Heart left ventricle (tissue), 16 donors: Measurements from ENCODE around the gene ITGB5. TPM values are rescaled to one million over a fixed set of nuclear protein-coding genes. Genes with fewer than 3 reads are reported as not detected.

ENCODE experiments used
- ATAC-seq, 4 donors: fragments of 200-7000 bp; cut with Tn5 transposase; one replicate each; pipeline ENCODE4 v1.9.1; 2020 to 2022; ENCODE audit warnings: moderate library complexity in 4 of 4, mild to moderate bottlenecking in 3 of 4, moderate number of reproducible peaks in 1 of 4
- DNase-seq, 5 donors: peaks; one replicate each; pipeline ENCODE4 v3.0.0-alpha.2; 2020
- H3K27ac ChIP-seq, 12 donors: fragments of 200-600 bp; sonication (generic) in 4 of 12; one replicate each; pipeline versions ENCODE4 v1.5.0 to v1.8.0; 2016 to 2022; ENCODE audit warnings: mild to moderate bottlenecking in 2 of 12
- H3K27me3 ChIP-seq, 9 donors: fragments of 200-600 bp; sonication (generic) in 2 of 9; one replicate each; pipeline versions ENCODE4 v1.5.1 to v1.8.0; 2016 to 2022; ENCODE audit warnings: mild to moderate bottlenecking in 3 of 9
- H3K36me3 ChIP-seq, 9 donors: fragments of 200-600 bp; sonication (generic) in 2 of 9; one replicate each; pipeline versions ENCODE4 v1.5.0 to v1.8.0; 2018 to 2022; ENCODE audit warnings: mild to moderate bottlenecking in 2 of 9
- H3K4me1 ChIP-seq, 12 donors: fragments of 200-600 bp; sonication (generic) in 4 of 12; one replicate each; pipeline versions ENCODE4 v1.5.0 to v1.8.0; 2016 to 2022; ENCODE audit warnings: mild to moderate bottlenecking in 3 of 12
- H3K4me3 ChIP-seq, 12 donors: fragments of 200-600 bp; sonication (generic) in 4 of 12; one replicate each; pipeline versions ENCODE4 v1.5.0 to v1.8.0; 2017 to 2022; ENCODE audit warnings: mild to moderate bottlenecking in 9 of 12, moderate library complexity in 4 of 12
- H3K9me3 ChIP-seq, 12 donors: fragments of 200-600 bp; sonication (generic) in 4 of 12; one replicate each; pipeline versions ENCODE4 v1.5.0 to v1.8.0; 2016 to 2022; ENCODE audit warnings: mild to moderate bottlenecking in 1 of 12
- CTCF ChIP-seq, 12 donors: fragments of 200-600 bp; sonication (generic) in 4 of 12; IDR thresholded peaks; one replicate each; pipeline versions ENCODE4 v1.5.0 to v1.8.0; 2018 to 2022; ENCODE audit warnings: antibody characterized with exemption in 12 of 12, mild to moderate bottlenecking in 5 of 12
- POLR2A ChIP-seq, 2 donors: fragments of 450-650 bp; IDR thresholded peaks; one replicate each; pipeline ENCODE4 v1.6.1; 2017; ENCODE audit warnings: antibody characterized with exemption in 2 of 2, mild to moderate bottlenecking in 2 of 2, moderate library complexity in 2 of 2
- WGBS, 4 donors: extraction: QIAGEN DNeasy Blood & Tissue Kit in 2 of 4; methylation state at CpG; one replicate each; pipeline versions ENCODE4 v1.1.5 to v1.1.7; 2013 to 2018; 5-methylcytosine and 5-hydroxymethylcytosine counted together
- intact Hi-C, 10 donors: fragments of 100-400 bp; cut with DNase I; formaldehyde crosslinking; loops; one replicate each; pipeline versions ENCODE4 v1.11.1 to v1.14.2; 2022
- polyA plus RNA-seq, 2 donors: library from polyadenylated mRNA; stranded (reverse); fragments of 200-250 nt; gene quantifications; one replicate each; pipeline ENCODE4 v1.2.3, GENCODE V29; 2013
- total RNA-seq, 9 donors: library from RNA; depleted of rRNA in 2 of 9; stranded (reverse); fragments of >200 nt in 2 of 9; fragmentation: NEBNext Ultra II Directional in 3 of 9; extraction: Animal tissue kit (Norgen Biotek cat#: 25700) in 3 of 9; gene quantifications; one replicate each; pipeline versions ENCODE4 v1.1.0 to v1.2.4, GENCODE V29; 2016 to 2023
- donor health status: ischemic (EF 13 %, LVEDD 7.1; RV severe dilation, severe dysfunction).
- donor health status: healthy with polysubstance abuse.
- donor health status: DM: no; HTN: yes; CAD: no.
- donor health status: DM: no; HTN: no; CAD: no.
- donor health status: ischemic (EF 25% LVEDD 6.9; RV normal size, moderate dysfunction).
- donor health status: ischemic (EF 25% LVEDD 5.7; RV mildly dilated, moderate dysfunction).
- donor health status: healthy.
- donor health status: DM: yes; HTN: yes; CAD: no.
- donor health status: ischemic (EF 35%, LVEDD 5.7; RV mildly dilated, moderate dysfunction).
- donor health status: nonischemic (EF 11% LVEDD 7.7; RV severe dilation, severe dysfunction).
- donor health status: DM: yes; HTN: yes; CAD: no.
- donor health status: PGD.
- donor health status: ischemic (EF 29% LVEDD 5.4; RV normal size, mild dysfunction).
- donor health status: nonischemic (EF 23%, LVEDD 6.1; RV moderate dilation, normal function).

Gene ITGB5
- total and polyA plus RNA-seq, 11 donors = 23.1 to 223 (median 118) TPM

GRCh38 chr3:124846189-124846588 is 41.0 kb downstream of the ITGB5 start:
- Histone ChIP-seq H3K4me3 (no peak overlapping the region), H3K9me3 (no peaks in the 10 kb centered on the region), H3K27ac (peak overlapping the region in 10 of 12 donors; percentile 18 to 82 (median 62)), H3K4me1 (peaks cover 3 to 53% (median 35%) of the 10 kb centered on the region in 12 donors), H3K27me3 (no peaks in the 10 kb centered on the region), H3K36me3 (peaks cover 0 to 44% (median 25%) of the 10 kb centered on the region in 9 donors)
- WGBS, 4 donors = 46 to 60% (median 59%) methylated on average over 2 of the region's 2 CpGs
- intact Hi-C loops = no loop called here
- ATAC-seq = peak in 2 of 4 donors; percentile 6 to 40
- TF ChIP-seq CTCF (IDR thresholded peaks at IDR 0.05) (no peak), POLR2A (IDR thresholded peaks at IDR 0.05) (no peak)
- peak in 1 of 5 donors; percentile 55 for DNase-seq

- H3K27me3 ChIP-seq = no peaks in the 10 kb centered on the region
- 42 to 61% (median 53%) methylated on average over 5 of the region's 5 CpGs for WGBS, 4 donors
These were observed 41.8 kb downstream of the ITGB5 start for GRCh38 chr3:124845406-124845805.

GRCh38 chr3:124843506-124844177 is 43.5 kb downstream of the ITGB5 start:
- Histone ChIP-seq H3K9me3 (no peaks in the 10 kb centered on the region), H3K36me3 (peaks cover 0 to 60% (median 36%) of the 10 kb centered on the region in 9 donors), H3K27ac (peak overlapping the region in 5 of 12 donors; percentile 32 to 58 (median 47)), H3K27me3 (no peaks in the 10 kb centered on the region), H3K4me1 (peaks cover 3 to 54% (median 29%) of the 10 kb centered on the region in 12 donors), H3K4me3 (no peak overlapping the region)
- WGBS, 4 donors = 82 to 88% (median 86%) methylated on average over 5 of the region's 5 CpGs
- TF ChIP-seq POLR2A (IDR thresholded peaks at IDR 0.05) (no peak), CTCF (IDR thresholded peaks at IDR 0.05) (no peak)
- ATAC-seq = no peak
- DNase-seq = no peak
- intact Hi-C loops = loop anchor here in 2 of 10 donors (5.0 kb wide), 1 partner anchor 34 kb away; no protein-coding TSS in a partner anchor

More at GRCh38 chr3:124845406-124845805, 41.8 kb downstream of the ITGB5 start:
- Histone ChIP-seq H3K27ac (peak overlapping the region; percentile 9 to 82 (median 57)), H3K4me1 (peaks cover 3 to 49% (median 28%) of the 10 kb centered on the region in 12 donors), H3K4me3 (no peak overlapping the region), H3K9me3 (no peaks in the 10 kb centered on the region), H3K36me3 (peaks cover 0 to 52% (median 32%) of the 10 kb centered on the region in 9 donors)
- DNase-seq (peak in 3 of 5 donors; percentile 40 to 68 (median 48)), ATAC-seq (peak; percentile 63 to 86 (median 74))
- TF ChIP-seq POLR2A (IDR thresholded peaks at IDR 0.05) = no peak
- TF ChIP-seq CTCF (IDR thresholded peaks at IDR 0.05) = no peak
- intact Hi-C loops = no loop called here

GRCh38 chr3:124843047-124843446 is 44.1 kb downstream of the ITGB5 start:
- H3K9me3 ChIP-seq = no peaks in the 10 kb centered on the region
- WGBS, 4 donors = 62 to 71% (median 66%) methylated on average over 4 of the region's 4 CpGs

More at GRCh38 chr3:124843047-124843446, 44.1 kb downstream of the ITGB5 start:
- Histone ChIP-seq H3K4me3 (no peak overlapping the region), H3K27me3 (no peaks in the 10 kb centered on the region), H3K36me3 (peaks cover 0 to 55% (median 31%) of the 10 kb centered on the region in 9 donors), H3K4me1 (peaks cover 5 to 58% (median 33%) of the 10 kb centered on the region in 12 donors), H3K27ac (peak overlapping the region in 8 of 12 donors; percentile 20 to 58 (median 39))
- intact Hi-C loops = loop anchor here in 2 of 10 donors (5.0 kb wide), 1 partner anchor 34 kb away; no protein-coding TSS in a partner anchor
- no peak for DNase-seq
- TF ChIP-seq POLR2A (IDR thresholded peaks at IDR 0.05) (no peak), CTCF (IDR thresholded peaks at IDR 0.05) (no peak)
- peak in 1 of 4 donors; percentile 82 for ATAC-seq
